GM19240 (cell line): Measurements from ENCODE around the gene TNRC6A.

Experiments
- DNase-seq: peaks from one replicate; pipeline ENCODE4 v3.0.0; 2011; ENCODE audit warnings: low spot score; ENCODE audit not compliant: insufficient read length

TNRC6A gene

DNA sequence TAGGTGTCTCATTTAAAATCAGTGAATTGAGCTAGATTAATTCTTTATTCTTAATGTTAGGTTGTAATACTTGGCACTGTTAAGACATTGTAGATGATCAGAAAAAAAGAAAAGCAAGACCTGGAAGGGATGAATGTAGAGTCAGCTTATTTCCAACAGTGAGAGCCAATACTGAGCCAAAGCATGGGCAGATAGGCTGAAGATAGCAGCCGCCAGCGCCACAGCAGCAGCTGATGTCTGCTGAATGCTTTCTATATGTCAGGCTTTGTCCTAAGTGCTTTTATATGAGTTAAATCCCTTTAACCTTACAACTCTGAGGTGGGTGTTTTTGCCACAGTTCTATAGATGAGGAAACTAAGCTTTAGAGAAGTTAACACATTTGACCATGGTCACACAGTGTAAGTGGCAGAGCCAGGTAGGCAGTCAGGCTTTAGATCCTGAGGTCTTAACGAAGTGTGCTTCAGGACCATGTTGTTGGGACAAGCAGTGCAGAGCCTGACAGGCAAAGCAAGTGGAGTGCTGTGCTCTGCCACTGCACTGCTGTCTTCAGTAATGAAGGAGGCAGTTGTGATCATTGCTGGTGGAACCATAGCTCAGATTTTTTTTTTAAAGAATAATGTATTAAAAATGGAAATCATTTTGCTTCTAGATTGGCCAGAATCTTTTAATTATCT, 25.9 kb downstream of the TNRC6A start:
- no peak for DNase-seq

DNA sequence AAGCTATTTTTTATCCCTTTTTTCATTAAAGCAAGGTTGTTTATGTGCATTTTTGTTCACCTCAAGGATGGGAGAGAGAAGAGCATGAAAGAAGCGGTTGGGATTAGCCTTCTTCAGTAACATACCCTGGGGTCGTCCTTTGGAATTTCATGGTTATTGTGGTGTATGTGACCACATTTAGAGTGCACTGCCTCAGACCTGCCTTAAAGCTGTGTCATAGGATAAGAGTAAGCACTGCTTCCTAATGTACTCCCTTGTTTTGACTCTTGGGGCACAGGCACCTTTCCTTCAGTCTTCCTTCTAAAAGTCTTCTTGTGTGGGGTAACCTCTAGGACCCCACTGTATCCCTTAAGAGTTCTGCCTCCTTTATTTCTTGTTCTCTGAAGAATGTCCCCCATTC, 28.9 kb downstream of the TNRC6A start:
- DNase-seq = no peak

DNA sequence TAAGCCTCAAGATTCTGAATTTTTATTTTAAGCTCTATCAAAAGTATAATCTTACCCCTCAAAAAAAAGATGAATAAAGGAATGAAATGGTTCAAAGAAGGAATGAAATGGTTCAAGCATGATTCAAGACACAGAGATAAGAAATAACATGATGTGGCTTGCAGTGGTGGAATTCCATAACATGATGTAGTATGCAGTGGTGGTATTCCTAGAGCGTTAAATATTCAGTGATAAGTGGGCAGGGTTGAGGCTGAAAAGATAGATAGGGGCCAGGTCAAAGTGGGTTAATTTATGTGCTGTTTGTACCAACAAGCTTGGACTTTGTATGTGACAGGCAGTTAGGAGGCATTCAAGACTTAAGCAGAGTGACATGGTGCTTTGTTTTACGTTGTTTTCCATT, 29.6 kb downstream of the TNRC6A start:
- no peak for DNase-seq

DNA sequence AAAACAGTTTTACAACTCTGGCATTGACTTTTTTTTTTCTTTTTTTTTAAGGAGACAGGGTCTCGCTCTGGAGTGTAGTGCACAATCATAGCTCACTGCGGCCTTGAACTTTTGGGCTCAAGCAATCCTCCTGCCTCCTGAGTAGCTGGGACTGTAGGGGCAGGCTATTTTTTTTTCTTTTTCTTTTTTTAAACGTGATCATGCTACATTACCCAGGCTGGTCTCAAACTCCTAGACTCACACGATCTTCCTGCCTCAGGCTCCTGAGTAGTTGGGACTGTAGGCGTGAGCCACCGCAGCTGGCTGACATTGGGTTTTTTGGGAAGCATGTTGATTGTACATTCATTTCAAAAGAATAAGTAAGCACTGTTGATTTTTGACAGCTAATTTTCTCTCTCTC, 32.1 kb downstream of the TNRC6A start:
- DNase-seq = no peak

DNA sequence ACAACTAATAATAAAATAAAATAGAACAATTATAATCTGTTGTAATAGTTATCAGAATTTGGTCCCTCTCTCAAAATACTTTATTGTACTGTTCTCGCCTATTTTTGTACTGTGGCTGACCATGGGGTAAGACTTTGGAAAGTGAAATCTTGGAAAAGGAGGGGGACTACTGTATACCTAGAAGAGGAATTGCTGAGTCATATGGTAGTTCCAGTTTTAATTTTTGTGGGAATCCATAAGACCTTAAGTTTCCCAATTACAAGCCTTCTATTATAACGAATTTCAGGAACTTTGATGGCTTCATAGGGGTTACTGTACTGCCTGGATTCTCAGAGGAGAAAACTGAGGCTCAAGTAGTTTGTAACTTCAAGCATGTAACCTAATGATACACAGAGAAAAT, 35.5 kb downstream of the TNRC6A start:
- DNase-seq = no peak

DNA sequence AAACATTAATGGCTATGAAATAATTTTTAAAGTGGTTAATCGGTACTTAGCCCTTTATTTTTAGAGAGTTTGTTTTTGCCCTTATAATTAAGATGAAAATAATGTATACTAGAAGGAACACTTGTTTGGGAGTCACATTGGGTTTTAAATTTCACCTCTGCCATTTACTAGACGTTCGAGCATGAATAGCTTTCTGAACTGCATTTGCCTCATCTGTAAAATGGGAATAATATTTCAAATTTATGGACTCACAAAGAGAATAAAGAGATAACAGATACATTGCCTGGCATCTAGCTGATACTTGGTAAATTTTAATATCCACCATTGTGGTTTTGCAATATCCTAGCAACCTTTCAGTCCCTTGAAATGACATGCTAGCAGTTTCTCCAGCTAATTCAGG, 36.6 kb downstream of the TNRC6A start:
- DNase-seq = no peak

DNA sequence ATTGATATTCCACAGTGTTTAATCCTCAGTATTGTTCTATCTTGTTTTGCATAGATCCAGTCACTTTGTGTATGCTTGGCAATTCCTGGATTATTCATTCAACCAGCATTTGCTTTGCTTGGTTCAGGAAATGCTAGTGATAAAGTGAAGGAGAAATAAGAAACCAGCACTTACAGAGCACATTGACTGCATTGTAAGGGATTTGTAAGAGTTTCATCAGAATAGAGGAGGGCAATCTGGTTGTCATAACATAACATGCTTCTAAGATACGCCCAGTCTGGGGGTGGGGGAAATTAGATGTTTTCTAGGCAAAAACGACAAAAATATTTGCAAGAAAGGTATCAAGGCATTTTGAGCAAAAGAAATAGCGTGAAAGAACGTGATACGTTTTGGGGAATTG, 40.4 kb downstream of the TNRC6A start:
- DNase-seq = no peak

DNA sequence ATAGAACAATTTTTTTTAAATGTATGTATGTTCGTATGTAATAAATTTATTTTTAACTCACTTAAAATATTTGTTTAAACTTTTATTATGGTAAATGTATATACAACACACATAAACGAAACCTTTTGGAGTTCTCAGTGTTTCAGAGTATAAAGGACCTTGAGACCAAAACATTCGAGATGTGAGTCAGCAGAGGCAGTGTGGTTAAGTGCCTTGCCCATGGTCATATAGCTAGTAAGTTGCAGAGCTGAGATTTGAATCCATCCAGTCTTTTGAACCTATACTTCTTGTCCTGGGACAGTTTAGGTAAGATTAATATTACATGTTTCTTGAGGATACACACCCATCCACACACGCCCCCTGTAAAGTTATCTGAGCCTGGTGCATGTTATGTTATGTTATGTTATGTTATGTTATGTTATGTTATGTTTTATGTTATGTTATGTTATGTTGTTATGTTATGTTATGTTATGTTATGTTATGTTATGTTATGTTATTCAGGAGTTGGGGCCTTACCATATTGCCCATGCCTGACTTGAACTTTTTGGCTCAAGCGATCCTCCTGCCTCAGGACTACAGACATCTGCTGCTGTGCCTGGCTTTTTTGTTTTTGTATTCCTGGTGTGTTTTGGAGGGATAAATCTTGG, 41.8 kb downstream of the TNRC6A start:
- no peak for DNase-seq

DNA sequence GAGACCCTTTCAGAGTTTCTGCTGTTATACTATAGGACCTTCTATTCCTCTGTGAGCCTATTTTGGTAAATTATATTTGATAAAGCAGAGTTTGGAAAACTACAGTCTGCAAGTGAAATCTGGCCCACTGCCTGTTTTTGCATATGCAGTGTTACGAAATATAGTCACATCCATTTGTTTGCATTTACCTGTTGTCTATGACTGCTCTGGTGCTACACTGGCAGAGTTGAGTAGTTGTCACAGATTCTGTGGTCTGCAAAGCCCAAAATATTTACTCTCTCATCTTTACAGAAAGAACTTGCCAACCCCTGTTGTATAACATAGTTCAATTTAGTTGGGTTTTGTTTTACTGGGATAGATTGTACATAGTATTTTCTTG, 42.3 kb downstream of the TNRC6A start:
- DNase-seq = no peak

DNA sequence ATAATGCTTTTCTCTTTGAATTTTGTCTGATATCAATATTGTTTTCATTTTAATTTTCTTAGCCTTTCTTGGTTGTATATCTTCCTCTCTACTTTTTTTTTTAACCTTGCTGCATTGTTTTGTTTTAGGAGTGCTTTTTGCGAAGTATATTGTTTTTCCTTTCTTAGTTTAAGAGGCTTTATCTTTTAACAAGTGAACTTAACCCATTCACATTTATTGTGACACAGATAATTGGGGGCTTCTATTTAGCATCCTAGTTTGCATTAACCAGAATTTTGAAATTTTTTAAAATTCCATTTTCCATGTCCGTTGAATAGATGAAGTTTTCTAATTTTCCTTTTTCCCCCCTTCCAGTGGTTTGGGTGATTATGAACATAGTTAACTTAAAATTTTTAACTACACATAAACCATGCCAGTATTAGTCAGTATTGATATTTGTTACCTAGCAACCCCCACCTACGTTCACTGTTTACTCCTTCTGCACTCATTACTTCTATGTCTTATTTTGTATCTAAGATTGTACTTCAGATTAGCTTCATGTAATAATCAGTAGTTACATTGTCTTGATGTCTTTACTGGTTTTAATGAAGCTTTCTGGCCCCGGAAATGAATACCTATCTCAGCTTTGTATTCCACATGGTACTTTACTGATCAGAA, 44.4 kb downstream of the TNRC6A start:
- no peak for DNase-seq

DNA sequence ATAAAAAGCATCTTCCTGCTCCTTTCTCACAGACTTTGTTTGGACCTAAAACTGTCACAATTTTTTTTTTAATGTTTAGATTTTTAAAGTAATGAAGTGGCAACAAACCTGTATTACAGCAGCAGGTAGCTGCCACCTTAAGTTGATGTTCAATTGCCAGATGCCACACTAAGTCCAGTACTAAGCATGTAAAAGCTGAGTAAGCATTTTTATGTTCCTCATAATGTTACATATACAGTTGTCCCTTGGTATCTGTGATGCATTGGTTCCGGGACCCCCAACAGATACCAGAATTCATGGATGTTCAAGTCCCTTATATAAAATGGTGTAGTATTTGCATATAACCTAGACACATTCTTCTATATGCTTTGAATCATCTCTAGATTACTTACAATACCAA, 45.1 kb downstream of the TNRC6A start:
- no peak for DNase-seq

DNA sequence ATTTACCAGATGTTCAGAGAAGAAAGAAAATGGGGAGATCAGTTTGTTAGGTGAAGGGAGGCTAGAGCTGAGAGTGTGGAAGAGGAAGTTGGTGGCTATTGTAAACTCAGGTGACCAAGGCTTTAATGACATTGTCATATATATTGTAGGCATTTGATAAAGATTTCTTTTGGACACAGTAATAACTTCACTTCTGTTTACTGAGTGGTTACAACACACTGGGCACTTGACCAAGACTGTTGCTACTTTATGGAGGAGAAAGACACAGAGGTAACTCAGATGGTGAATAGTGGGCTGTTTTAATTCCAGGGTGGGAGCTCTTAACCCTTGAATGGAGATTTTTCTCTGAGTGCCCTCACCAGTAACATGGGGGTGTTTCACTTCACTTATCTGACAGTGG, 46.0 kb downstream of the TNRC6A start:
- no peak for DNase-seq

DNA sequence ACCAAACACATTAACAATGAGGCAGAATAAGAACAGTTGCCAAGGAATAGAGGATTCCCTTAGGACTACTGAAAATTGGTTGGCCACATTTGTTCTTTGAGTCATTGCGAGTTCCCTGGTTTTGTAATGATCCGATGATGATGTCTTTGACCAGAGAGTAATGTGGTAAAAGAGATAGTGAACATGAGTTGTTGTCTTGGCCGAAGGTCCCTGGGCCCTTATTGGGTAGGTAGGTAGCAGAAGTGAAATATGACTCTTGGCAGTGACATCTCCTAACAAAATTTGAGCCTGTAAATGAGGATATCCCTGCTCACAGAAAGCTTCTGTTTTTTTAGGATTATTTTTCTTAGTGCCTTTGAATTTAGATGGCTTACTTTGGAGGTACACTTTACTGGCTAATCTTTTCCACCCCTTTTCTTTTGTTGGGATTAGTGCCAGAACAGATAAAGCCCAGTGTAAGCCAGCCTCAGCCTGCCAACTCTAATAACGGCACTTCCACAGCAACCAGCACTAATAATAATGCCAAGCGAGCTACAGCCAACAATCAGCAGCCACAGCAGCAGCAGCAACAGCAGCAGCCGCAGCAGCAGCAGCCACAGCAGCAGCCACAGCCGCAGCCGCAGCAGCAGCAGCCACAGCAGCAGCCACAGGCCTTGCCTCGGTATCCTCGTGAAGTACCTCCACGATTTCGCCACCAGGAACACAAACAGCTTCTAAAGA, 47.2 kb downstream of the TNRC6A start:
- DNase-seq = no peak

DNA sequence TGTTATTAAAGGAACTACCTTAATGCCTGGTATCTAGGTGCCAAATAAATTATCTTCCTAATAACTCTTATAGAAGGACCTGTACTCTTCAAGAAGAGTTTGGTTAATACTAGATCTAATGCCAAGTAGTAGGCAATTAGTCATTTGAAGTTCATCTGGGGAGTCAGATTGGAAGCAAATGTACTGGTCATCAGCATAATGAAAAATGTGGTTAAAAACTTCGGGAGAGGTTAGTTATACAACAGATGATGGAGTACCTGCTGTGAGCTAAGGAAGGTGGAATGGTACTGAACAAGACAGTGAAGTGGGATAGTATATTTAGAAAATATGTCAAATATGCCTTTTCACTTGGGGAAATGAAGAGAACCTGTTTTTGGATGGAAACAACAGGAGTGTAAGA, 49.2 kb downstream of the TNRC6A start:
- DNase-seq = no peak

DNA sequence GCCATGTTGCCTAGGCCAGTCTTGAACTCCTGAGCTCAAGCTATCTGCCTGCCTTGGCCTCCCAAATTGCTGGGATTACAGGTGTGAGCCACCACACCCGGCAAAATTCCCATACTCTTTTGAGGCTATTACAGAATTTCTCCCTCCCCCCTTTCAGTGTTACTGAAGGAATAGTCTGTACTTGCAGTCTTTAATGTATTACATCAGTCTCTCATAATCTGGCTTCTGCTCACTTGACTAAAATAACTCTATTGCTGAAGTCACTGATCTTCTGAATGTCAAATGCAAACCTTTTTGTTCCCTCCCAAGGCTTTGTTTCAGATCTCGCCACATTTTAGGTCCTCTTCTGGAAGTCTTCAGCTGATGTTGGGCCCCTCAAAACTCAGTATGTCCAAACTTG, 51.8 kb downstream of the TNRC6A start:
- DNase-seq = no peak

DNA sequence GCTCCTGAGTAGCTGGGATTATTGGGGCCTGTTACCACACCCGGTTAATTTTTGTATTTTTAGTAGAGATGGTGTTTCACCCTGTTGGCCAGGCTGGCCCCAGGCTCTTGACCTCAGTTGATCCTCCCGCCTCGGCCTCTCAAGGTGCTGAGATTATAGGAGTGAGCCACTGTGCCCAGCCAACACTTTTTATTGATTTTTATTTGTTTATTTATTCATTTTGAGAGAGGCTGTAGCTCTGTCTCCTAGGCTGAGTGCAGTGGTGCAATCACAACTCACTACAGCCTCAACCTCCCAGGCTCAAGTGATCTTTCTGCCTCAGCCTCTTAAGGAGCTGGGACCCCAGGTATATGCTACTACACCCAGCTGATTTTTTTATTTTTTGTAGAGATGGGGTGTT, 54.7 kb downstream of the TNRC6A start:
- no peak for DNase-seq

DNA sequence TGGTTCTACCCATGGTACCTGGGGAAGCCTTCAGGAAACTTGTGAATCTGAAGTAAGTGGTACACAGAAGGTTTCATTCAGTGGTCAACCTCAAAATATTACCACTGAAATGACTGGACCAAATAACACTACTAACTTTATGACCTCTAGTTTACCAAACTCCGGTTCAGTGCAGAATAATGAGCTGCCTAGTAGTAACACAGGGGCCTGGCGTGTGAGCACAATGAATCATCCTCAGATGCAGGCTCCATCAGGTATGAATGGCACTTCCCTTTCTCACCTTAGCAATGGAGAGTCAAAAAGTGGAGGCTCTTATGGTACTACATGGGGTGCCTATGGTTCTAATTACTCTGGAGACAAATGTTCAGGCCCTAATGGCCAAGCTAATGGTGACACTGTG, 60.4 kb downstream of the TNRC6A start:
- DNase-seq = no peak

DNA sequence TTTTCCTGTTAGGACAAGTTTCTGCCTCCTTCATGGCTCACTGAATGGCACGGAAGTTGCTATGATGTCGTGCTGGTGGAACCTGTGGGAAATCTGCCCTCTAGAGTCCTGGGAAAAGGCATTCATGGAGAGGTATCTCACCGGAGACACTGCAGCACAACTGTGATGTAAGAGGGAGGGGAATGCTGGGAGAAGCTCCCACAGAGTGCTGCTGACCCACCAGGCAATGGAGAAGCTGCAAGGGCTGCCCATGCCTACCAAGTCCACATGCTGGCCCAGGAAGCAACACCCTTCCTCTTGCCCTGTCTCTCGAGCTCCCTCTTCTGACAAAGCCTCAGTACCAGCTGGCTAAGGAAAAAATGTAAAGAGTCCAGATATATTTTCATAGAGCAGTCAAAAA, 71.1 kb downstream of the TNRC6A start:
- DNase-seq = no peak

DNA sequence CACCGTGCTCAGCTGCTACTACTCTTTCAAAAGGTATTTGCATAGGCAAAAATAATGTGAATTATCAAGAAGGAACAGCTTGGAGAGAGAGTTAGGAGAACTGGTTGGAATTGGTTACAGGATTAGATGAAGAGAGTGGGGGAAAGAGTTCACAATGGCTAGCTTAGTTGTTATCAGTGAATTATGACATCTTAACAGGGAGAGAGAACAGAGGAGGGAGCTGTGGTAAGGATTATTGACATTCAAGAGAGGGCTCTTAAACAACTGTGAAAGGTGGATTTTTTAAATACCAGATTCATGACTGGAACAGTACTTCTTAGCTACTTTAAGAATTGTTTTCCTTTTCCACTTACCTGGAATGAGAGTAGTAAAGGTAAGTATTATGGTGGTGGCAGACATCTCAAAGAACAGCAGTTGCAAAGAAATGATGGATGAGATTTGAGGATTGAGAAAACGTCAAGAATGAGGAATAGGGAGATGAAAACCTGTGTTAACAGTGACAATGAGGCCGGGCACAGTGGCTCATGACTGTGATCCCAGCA, 72.4 kb downstream of the TNRC6A start:
- DNase-seq = no peak

DNA sequence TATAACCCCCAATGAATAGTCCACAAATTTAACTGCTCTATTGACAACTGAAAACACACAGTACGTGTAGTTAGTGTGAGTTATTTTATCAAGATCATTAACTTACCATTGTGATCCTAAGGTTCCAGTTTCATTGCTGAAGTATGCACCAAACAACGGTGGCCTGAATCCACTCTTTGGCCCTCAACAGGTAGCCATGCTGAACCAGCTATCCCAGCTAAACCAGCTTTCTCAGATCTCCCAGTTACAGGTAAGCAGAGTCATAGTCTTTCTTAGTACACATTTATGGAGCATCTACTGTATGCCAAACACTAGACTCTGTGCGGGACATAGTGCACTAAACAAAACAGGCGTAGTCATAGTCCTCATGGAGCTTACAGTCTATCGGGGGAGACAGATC, 76.0 kb downstream of the TNRC6A start:
- DNase-seq = no peak

DNA sequence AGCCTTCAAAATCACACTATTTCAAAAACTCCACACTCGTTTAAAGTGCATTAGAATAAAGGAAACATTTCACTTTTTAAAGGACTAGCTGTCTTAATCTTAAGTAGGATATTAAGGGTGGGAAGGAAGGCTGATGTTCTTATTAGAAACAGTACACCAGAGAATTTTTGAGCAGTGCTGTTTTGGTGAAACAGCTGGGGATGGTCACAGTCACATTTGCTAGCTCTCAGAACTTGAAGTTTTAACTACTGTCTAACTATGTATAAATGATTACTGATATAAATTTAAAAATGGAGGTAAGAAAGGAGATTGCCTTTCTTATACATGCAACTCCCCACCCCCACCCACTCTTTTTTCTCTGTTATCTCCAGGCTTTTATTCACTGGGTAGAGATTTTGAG, 77.8 kb downstream of the TNRC6A start:
- no peak for DNase-seq
